C4-2B (cell line): ENCODE measurements around the gene IL1R1.

ENCODE experiments used
- CTCF ChIP-seq: fragments of 450-650 bp; conservative IDR thresholded peaks from 2 replicates; pipeline ENCODE4 v1.5.1; 2017; ENCODE audit warnings: mild to moderate bottlenecking
- ZFX ChIP-seq: fragments of 450-650 bp; IDR thresholded peaks from 2 replicates; pipeline ENCODE4 v1.6.1; 2017

- TF ChIP-seq CTCF (no peak), ZFX (no peak)
Measured at GRCh38 chr2:102217032-102217431, 74.5 kb downstream of the IL1R1 start.
